Muscle layer of colon (tissue), 2 donors: ENCODE measurements around the gene DSG1.
"Not testable (repeated sequence)": the region's sequence is repeated elsewhere in the genome, so short reads cannot be mapped to it uniquely, and the experiment has no call there.

Experiments
- H3K27ac ChIP-seq: one replicate; pipeline ENCODE4 v1.7.0; 2013; ENCODE audit warnings: low read depth, mild to moderate bottlenecking, low read length, moderate library complexity
- H3K27me3 ChIP-seq, 2 donors: one replicate each; pipeline ENCODE4 v1.7.0; 2013; ENCODE audit warnings: low read length in 2 of 2, mild to moderate bottlenecking in 2 of 2; ENCODE audit not compliant: insufficient read depth in 2 of 2, control insufficient read depth in 1 of 2
- H3K36me3 ChIP-seq: one replicate; pipeline ENCODE4 v1.7.0; 2013; ENCODE audit warnings: mild to moderate bottlenecking, low read length; ENCODE audit not compliant: insufficient read depth
- H3K4me1 ChIP-seq: one replicate; pipeline ENCODE4 v1.7.0; 2013; ENCODE audit warnings: mild to moderate bottlenecking, low read length; ENCODE audit not compliant: insufficient read depth
- H3K4me3 ChIP-seq, 2 donors: one replicate each; pipeline ENCODE4 v1.7.0; 2013; ENCODE audit warnings: low read length in 2 of 2, low read depth in 1 of 2, mild to moderate bottlenecking in 1 of 2, moderate library complexity in 1 of 2
- H3K9ac ChIP-seq: one replicate; pipeline ENCODE4 v1.7.0; 2013; ENCODE audit warnings: low read length
- H3K9me3 ChIP-seq: one replicate; pipeline ENCODE4 v1.7.0; 2013; ENCODE audit warnings: mild to moderate bottlenecking, low read length
- donor health status: abdominal sarcoma.
- donor health status: Adenocarcinoma of cecum.

DSG1 gene

DNA sequence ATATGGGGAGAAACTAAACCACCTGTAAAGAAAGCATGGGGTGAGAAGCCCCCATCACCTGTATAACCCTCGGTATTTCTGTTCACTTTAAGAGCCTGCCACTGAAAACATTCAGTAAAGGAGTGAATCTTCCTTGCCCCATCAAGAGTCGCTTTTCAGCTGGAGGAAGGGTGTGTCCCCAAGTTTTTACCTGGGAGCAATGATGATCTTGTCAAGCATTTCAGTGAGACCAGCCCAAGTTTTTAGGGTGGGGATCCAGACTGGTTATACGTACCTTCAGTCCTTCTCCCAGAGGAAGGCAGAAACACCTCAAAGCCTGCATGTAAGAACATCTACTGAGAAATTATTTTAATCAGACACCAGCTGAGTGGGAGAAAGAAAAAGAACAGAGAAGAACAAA is at the start of gene DSG1:
TSS of gene DSG1 (plus strand) at position 301 of the 400 bp plus-strand sequence. CDS start 141 bp downstream, outside the sequence.
- Histone ChIP-seq H3K4me3 (no peak within 1 kb of the TSS), H3K9me3 (no peaks in the 10 kb centered on the region), H3K4me1 (no peaks in the 10 kb centered on the region), H3K27ac (no peak within 1 kb of the TSS), H3K36me3 (no peaks in the 10 kb centered on the region), H3K27me3 (no peaks in the 10 kb centered on the region), H3K9ac (no peak within 1 kb of the TSS)

DNA sequence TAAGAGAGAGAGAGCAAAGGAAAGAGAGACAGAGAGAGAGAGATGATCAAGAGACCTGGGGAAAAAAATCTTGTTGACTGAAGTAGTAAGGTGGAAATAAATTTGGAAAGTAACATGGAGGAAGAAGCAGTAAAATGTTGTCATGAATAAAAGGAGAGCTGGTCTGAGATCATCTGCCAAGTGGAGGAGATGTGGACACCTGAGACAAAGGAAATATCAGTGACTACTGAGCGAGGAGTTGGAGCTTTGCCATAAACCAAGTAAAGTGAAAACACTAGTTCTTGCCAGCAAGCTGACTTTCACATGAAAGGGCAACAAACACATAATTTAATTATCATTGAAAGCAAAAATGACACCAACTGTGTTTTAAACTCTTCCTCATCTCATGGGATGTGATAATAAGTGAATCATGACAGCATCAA is 49.0 kb upstream of the DSG1 start:
- Histone ChIP-seq H3K4me1 (no peaks in the 10 kb centered on the region), H3K36me3 (no peaks in the 10 kb centered on the region), H3K9me3 (no peaks in the 10 kb centered on the region), H3K4me3 (no peak overlapping the region), H3K9ac (no peak overlapping the region), H3K27me3 (no peaks in the 10 kb centered on the region), H3K27ac (no peak overlapping the region)

DNA sequence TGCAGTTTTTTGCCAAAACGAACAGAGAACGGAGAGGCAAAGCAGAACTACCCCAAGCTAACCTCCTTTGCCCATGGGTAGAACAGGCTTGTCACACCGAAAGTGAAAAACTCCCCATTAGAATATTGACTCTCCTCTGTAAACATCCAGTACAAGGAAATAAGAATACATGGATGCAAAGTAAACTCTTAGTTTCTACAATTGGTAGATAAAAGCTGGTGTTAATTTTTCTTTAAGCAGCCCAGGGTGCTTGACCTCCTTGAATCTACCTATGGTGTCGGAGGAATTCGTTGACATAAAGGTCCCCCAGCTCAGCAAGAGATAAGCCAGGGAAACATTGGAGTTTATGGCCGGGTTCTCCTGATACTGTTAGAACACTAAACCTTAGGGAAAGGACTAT is 48.4 kb upstream of the DSG1 start:
- Histone ChIP-seq H3K27ac (no peak overlapping the region), H3K27me3 (no peaks in the 10 kb centered on the region), H3K9me3 (no peaks in the 10 kb centered on the region), H3K4me1 (no peaks in the 10 kb centered on the region), H3K9ac (no peak overlapping the region), H3K4me3 (no peak overlapping the region), H3K36me3 (no peaks in the 10 kb centered on the region)

DNA sequence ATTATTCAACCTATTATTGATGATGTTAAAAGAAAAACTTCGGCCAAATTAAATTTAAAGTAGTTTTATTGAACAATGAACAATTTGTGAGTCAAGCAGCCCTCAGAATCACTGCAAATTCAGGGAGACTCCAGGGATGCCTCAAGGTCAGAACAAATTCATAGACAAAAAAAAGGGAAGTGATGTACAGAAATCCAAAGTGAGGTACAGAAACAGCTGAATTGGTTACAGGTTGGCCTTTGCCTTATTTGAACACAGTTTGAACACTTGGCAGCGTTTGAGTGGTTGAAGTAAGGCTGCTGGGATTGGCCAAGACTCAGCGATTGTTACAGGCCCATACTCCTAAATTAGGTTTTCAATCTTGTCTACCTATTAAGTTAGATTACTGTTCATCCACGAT is 47.4 kb upstream of the DSG1 start:
- Histone ChIP-seq H3K4me3 (no peak overlapping the region), H3K9ac (no peak overlapping the region), H3K4me1 (no peaks in the 10 kb centered on the region), H3K27ac (no peak overlapping the region), H3K36me3 (no peaks in the 10 kb centered on the region), H3K9me3 (no peaks in the 10 kb centered on the region), H3K27me3 (no peaks in the 10 kb centered on the region)

DNA sequence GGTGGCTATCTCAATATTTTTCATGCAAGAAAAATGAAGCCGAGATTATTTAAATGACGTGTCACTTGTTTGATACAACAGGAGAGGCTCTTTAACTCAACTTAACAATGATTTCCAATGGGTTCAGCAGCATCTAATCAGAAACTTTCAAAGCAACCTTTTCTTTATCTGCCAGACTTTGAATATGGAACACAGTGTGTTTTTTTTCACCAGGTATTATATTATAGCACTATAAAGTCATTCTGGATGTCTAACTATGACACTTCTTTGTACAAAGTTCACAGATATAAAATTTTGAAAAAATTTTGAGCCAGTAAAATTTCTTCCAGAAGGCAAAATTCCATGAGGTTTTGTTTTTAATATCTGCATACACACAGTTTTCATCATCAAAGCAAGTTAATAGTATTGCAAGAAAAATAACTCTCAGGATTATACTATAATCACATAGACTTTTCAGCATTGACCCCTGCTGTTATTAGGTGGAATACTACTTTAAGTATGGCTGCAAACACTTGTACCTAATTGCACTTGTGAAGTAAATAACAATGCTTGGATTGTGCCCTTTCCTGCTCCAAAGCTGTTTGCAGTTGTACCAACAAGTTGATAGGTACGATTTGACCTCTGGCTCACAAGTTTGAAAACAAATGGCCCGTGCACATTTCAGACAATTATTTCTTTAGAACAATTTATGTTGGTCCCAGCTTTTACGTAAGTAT is 44.0 kb upstream of the DSG1 start:
- Histone ChIP-seq H3K4me3 (no peak overlapping the region), H3K9me3 (no peaks in the 10 kb centered on the region), H3K27me3 (no peaks in the 10 kb centered on the region), H3K9ac (no peak overlapping the region), H3K4me1 (no peaks in the 10 kb centered on the region), H3K27ac (no peak overlapping the region), H3K36me3 (no peaks in the 10 kb centered on the region)

DNA sequence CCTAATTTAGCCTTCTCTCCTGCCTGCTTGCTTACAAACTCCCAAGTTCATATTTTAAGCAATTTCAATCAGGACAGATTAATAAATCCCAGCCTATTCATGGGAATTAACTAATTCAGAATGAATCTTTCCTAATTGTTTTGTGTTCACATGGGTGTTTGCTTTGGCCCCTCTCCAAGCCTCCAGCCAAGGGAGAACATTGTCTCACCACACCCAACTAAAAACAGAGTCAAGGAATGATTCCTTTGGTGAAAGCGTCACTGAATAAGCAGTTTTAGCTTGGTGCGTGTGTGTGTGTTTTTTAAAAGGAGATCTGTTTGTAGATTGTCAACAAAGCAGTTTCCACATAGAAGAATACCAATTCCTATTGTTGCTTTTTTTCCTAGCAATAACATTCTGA is 43.0 kb upstream of the DSG1 start:
- H3K27me3 ChIP-seq, result no peaks in the 10 kb centered on the region
- no peaks in the 10 kb centered on the region for H3K9me3 ChIP-seq
- H3K4me1 ChIP-seq, result no peaks in the 10 kb centered on the region
- H3K9ac ChIP-seq, result no peak overlapping the region
- no peaks in the 10 kb centered on the region for H3K36me3 ChIP-seq
- H3K27ac ChIP-seq, result no peak overlapping the region
- no peak overlapping the region for H3K4me3 ChIP-seq

DNA sequence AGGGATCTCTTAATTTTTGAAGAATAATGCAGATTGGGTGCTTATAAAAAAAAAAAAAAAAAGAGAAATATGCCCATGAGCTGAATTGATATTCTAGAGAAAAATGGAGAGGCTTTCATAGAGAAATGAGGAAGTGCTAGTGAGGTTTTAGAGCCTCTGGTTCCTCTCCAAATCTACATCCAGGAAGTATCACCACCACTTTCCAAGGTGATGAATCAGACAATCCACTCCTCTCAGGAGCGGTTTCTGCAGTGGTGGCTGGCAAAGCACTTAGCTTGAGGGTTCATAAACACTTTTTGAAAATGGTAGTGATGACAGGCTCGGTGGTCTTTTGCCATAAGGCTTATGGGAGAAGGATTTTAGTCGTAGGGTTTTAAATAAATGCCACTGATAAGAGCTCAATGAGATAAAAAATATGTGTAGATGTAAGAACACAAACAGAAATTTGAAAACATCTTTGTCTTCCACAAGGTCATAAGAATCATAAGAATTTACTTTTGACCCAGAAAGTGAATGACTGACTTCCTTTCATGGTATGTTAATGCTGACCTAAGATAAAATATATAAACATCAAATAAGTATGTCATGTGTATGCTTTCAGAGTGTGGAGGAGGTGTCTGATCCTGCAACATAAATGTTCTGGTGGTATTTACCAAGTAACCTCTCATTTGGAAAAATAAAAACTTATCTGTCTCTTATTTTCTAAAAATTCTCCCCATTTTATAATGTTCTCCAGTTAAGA is 42.1 kb upstream of the DSG1 start:
- Histone ChIP-seq H3K36me3 (no peaks in the 10 kb centered on the region), H3K9me3 (no peaks in the 10 kb centered on the region), H3K9ac (no peak overlapping the region), H3K4me1 (no peaks in the 10 kb centered on the region), H3K27ac (no peak overlapping the region), H3K27me3 (no peaks in the 10 kb centered on the region), H3K4me3 (no peak overlapping the region)

DNA sequence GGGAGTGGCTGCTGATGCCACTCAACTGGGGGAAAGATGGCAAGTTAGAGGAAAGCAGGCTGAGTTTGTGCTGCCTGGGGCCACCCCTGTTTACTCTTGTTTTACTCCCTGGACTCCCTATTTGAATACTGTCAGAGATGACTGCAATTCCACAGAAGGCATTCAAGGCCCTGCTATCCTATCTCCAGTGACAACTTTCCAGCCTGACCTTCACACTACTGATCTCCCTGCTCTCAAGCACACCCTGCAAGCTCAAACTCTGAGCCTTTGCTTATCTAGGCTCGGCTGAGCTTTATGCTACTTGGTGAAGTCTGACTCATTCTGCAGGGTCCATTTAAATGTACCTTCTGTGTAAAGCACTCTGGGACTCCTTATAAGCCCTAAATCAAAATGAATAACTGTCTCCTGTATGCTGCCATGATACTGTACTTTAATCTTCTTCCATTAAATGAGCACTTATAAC is 39.3 kb upstream of the DSG1 start:
- H3K9me3 ChIP-seq, result no peaks in the 10 kb centered on the region
- no peak overlapping the region for H3K9ac ChIP-seq
- H3K4me1 ChIP-seq, result no peaks in the 10 kb centered on the region
- H3K27ac ChIP-seq, result no peak overlapping the region
- H3K27me3 ChIP-seq, result no peaks in the 10 kb centered on the region
- no peaks in the 10 kb centered on the region for H3K36me3 ChIP-seq
- H3K4me3 ChIP-seq, result no peak overlapping the region

DNA sequence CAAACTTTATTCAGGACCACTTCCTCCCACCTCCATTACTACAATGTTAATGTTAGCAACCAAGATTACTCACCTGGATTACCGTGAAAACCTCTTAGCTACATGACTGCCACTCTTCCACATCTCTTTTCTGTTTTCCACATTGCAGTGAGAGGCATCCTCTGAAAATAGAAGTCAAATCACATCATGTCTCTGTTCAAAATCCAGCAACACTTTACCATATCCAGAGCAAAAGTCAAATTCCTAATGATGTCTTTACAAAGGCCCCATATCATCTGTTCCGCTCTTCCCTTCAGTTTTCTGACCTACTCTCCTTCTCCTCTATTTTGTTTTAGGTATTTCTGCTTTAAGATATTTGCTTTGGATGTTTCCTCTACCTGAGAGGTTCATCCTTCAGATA is 37.5 kb upstream of the DSG1 start:
- Histone ChIP-seq H3K9me3 (no peaks in the 10 kb centered on the region), H3K36me3 (no peaks in the 10 kb centered on the region), H3K9ac (no peak overlapping the region), H3K4me3 (no peak overlapping the region), H3K27ac (no peak overlapping the region), H3K4me1 (no peaks in the 10 kb centered on the region), H3K27me3 (no peaks in the 10 kb centered on the region)

DNA sequence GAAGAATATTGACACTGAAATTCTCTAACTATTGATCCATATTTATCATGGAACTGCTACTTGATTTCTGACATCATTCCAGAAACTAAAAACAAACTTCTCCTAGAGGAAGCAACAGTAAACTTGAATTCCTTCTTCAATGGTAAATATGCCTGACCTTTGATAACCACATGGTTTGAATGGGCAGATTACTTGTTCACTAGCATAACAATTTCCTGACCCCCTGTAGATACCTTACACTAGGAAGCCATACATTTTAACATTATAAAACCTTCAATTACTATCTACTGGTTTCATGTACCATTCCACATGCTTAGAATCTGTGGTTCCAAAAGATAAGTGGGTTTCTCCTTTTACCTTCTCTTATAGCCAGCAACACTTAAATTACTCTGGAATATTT is 36.5 kb upstream of the DSG1 start:
- H3K4me1 ChIP-seq, result no peaks in the 10 kb centered on the region
- H3K9me3 ChIP-seq, result no peaks in the 10 kb centered on the region
- H3K36me3 ChIP-seq, result no peaks in the 10 kb centered on the region
- H3K27ac ChIP-seq, result no peak overlapping the region
- H3K4me3 ChIP-seq, result no peak overlapping the region
- H3K27me3 ChIP-seq, result no peaks in the 10 kb centered on the region
- H3K9ac ChIP-seq, result no peak overlapping the region

DNA sequence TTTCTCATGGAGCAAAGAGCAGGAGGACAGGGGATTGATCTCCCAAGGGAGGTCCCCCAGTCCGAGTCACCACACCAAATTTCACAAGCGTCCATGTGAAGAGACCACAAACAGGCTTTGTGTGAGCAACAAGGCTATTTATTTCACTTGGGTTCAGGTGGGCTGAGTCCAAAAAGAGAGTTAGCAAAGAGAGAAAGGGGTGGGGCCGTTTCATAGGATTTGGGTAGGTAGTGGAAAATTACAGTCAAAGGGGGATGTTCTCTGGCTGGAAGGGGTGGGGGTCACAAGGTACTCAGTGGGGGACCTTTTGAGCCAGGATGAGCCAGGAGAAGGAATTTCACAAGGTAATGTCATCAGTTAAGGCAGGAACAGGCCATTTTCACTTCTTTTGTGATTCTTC is 28.5 kb upstream of the DSG1 start:
- H3K4me3 ChIP-seq, H3K9ac ChIP-seq, H3K27me3 ChIP-seq, H3K4me1 ChIP-seq, H3K27ac ChIP-seq, H3K36me3 ChIP-seq, H3K9me3 ChIP-seq: not testable (repeated sequence)

DNA sequence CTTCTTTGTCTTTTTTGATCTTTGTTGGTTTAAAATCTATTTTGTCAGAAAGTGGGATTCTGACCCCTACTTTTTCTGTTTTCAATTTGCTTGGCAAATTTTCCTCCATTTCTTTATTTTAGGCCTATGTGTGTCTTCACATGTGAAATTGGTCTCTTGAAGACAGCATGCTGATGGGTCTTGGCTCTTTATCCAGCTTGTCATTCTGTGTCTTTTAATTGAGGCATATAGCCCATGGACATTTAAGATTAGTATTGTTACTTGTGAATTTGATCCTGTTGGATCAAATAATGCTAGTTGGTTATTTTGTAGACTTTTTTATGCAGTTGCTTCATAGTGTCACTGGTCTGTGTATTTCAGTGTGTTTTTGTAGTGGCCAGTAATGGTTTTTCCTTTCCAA is 26.3 kb upstream of the DSG1 start:
- Histone ChIP-seq H3K9me3 (no peaks in the 10 kb centered on the region), H3K36me3 (no peaks in the 10 kb centered on the region), H3K9ac (no peak overlapping the region), H3K27me3 (no peaks in the 10 kb centered on the region), H3K27ac (no peak overlapping the region), H3K4me3 (no peak overlapping the region), H3K4me1 (no peaks in the 10 kb centered on the region)
